ENCODE results near the gene ZNF808. TPM values are rescaled to one million over a fixed set of nuclear protein-coding genes. Genes with fewer than 3 reads are reported as not detected.
"Not testable (repeated sequence)": the region's sequence is repeated elsewhere in the genome, so short reads cannot be mapped to it uniquely, and the experiment has no call there.

The ZNF808 gene
- total RNA-seq, 3 donors from 2014 or later, result 26.2 to 46.9 (median 46.1) TPM

DNA sequence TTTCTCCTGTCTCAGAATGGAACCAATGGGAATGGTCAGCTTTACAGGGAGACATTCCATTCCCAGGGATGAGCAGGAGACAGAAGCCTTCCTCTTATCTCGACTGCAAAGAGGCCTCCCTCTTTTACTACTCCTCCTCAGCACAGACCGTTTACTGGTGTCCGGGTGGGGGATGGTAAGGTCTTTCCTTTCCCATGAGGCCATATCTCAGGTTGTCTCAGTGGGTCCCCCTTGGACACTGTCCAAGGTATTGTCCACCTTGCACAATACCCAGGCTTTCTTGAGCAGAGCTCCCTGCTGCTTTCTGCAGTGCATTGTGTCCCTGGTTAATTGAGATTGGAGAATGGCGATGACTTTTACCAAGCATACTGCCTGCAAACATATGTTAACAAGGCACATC is 7.5 kb upstream of the ZNF808 start:
- ATAC-seq, result no peak
- DNase-seq, result no peak
- Histone ChIP-seq H3K4me3 (no peak overlapping the region), H3K9me3 (peaks cover 42% of the 10 kb centered on the region), H3K4me1 (ENCODE audit: low read depth) (no peaks in the 10 kb centered on the region), H3K36me3 (ENCODE audit: low read depth) (no peaks in the 10 kb centered on the region)
- TF ChIP-seq, protein P1, sequence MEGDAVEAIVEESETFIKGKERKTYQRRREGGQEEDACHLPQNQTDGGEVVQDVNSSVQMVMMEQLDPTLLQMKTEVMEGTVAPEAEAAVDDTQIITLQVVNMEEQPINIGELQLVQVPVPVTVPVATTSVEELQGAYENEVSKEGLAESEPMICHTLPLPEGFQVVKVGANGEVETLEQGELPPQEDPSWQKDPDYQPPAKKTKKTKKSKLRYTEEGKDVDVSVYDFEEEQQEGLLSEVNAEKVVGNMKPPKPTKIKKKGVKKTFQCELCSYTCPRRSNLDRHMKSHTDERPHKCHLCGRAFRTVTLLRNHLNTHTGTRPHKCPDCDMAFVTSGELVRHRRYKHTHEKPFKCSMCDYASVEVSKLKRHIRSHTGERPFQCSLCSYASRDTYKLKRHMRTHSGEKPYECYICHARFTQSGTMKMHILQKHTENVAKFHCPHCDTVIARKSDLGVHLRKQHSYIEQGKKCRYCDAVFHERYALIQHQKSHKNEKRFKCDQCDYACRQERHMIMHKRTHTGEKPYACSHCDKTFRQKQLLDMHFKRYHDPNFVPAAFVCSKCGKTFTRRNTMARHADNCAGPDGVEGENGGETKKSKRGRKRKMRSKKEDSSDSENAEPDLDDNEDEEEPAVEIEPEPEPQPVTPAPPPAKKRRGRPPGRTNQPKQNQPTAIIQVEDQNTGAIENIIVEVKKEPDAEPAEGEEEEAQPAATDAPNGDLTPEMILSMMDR (IDR thresholded peaks at IDR 0.05), result no peak
- intact Hi-C loops (cut with DNase I, micrococcal nuclease), result no loop called here

GRCh38 chr19:52522551-52522950 is 4.9 kb upstream of the ZNF808 start:
- ATAC-seq, result no peak
- H3K36me3 ChIP-seq (ENCODE audit: low read depth), result no peaks in the 10 kb centered on the region
- DNase-seq, result no peak
- TF ChIP-seq, protein P1 (IDR thresholded peaks at IDR 0.05), result no peak
- intact Hi-C loops (cut with DNase I, micrococcal nuclease), result no loop called here
- no peak overlapping the region for H3K4me3 ChIP-seq
- peaks cover 31% of the 10 kb centered on the region for H3K9me3 ChIP-seq
- no peaks in the 10 kb centered on the region for H3K4me1 ChIP-seq (ENCODE audit: low read depth)

- intact Hi-C loops (cut with DNase I, micrococcal nuclease), result no loop called here
- TF ChIP-seq, protein P1 (IDR thresholded peaks at IDR 0.05), result no peak
- Histone ChIP-seq H3K9me3 (peaks cover 31% of the 10 kb centered on the region), H3K4me1 (ENCODE audit: low read depth) (peaks cover 9% of the 10 kb centered on the region), H3K36me3 (ENCODE audit: low read depth) (no peaks in the 10 kb centered on the region), H3K4me3 (no peak overlapping the region)
- no peak for ATAC-seq
- DNase-seq, result no peak
Observed at GRCh38 chr19:52524086-52524485, 3.4 kb upstream of the ZNF808 start.

DNA sequence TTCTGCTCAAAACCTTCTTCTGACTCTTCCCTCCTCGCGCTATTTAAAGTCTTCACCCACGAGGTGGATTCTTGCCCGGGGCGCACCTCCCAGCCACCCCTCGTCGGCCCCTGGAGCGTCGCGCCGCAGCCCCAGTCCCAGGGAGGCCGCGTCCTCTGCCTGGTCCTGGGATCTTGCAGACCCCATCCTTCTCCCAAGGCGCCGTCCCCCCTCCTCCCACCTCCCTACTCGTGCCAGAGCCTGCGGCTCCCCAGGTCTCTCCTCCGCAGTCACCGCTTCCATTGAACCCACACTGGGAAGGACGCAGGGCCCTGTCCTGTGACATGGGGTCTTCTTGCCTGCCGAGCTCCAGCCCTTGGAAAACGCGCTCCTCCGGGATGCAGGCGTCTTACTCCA is 486 bp downstream of the ZNF808 start:
- ATAC-seq (peak; percentile 34), DNase-seq (peak; percentile 19 to 54 (median 50))
- intact Hi-C loops (cut with DNase I, micrococcal nuclease), result no loop called here

DNA sequence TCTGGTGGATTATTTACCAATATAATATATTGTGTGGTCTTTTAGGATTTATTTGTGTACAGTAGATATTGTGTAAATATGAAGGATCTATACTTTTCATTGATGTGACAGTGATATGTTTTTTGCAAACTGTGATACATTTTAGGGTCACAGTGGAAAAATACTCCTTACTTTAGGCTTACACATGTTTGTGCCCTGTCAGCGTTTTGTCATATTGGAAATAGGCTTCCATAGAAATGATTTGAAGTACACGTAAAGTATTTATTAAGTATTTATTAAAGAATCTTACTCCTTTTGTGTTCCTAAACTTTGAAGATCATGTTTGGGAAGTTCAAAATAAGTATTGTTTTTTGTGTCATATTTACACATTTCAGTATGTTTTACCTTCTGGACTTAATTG is 5.0 kb downstream of the ZNF808 start:
- Histone ChIP-seq H3K4me3 (no peak overlapping the region), H3K4me1 (ENCODE audit: low read depth) (peaks cover 9% of the 10 kb centered on the region), H3K36me3 (ENCODE audit: low read depth) (peaks cover 11% of the 10 kb centered on the region), H3K9me3 (peaks cover 46% of the 10 kb centered on the region)
- TF ChIP-seq, protein P1 (IDR thresholded peaks at IDR 0.05), result no peak
- DNase-seq, result no peak
- ATAC-seq, result no peak
- intact Hi-C loops (cut with DNase I, micrococcal nuclease), result no loop called here

More for the DNA sequence above, 486 bp downstream of the ZNF808 start:
- TF ChIP-seq, protein P1 (IDR thresholded peaks at IDR 0.05), result no peak
- H3K4me1 ChIP-seq (ENCODE audit: low read depth), result peaks cover 9% of the 10 kb centered on the region
- H3K36me3 ChIP-seq (ENCODE audit: low read depth), result no peaks in the 10 kb centered on the region
- peaks cover 33% of the 10 kb centered on the region for H3K9me3 ChIP-seq
- peak overlapping the region; percentile 54 for H3K4me3 ChIP-seq

- peaks cover 2% of the 10 kb centered on the region for H3K4me1 ChIP-seq (ENCODE audit: low read depth)
- TF ChIP-seq, protein P1 (IDR thresholded peaks at IDR 0.05), result no peak
- intact Hi-C loops (cut with DNase I, micrococcal nuclease), result no loop called here
- H3K9me3 ChIP-seq, result peaks cover 48% of the 10 kb centered on the region
- peaks cover 11% of the 10 kb centered on the region for H3K36me3 ChIP-seq (ENCODE audit: low read depth)
- no peak overlapping the region for H3K4me3 ChIP-seq
- ATAC-seq, result no peak
- no peak for DNase-seq
Observed at GRCh38 chr19:52533901-52534300, 6.4 kb downstream of the ZNF808 start.

DNA sequence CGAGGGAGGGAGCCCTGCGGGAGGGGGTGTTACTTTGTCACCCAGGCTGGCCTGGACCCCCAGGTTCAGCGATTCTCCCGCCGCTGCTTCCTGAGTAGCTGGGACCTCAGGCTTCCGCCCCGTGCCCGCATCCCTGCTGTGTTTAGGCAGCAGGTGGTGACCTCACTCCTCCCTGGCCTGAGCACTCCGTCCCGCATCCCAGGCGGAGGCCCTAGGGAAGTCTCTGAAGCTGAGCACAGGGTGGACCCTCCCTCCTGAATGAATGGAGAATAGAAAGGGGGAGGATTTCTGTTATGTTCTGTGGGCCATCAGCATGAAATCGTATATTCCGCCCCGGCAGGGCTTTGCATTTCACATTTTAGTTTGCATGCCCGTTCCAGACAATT is 7.9 kb downstream of the ZNF808 start:
- H3K4me1 ChIP-seq (ENCODE audit: low read depth); H3K4me3 ChIP-seq; intact Hi-C loops (cut with DNase I, micrococcal nuclease): not testable (repeated sequence)
- ATAC-seq (peak; percentile 6), DNase-seq (peak in 2 of 3 donors; percentile 32 to 61)
- Histone ChIP-seq H3K36me3 (ENCODE audit: low read depth) (peaks cover 11% of the 10 kb centered on the region), H3K9me3 (peaks cover 50% of the 10 kb centered on the region)
